ENCODE data around the gene SNX32. TPM values are rescaled to one million over a fixed set of nuclear protein-coding genes. Genes with fewer than 3 reads are reported as not detected.

The SNX32 gene
- total and polyA plus RNA-seq, 9 of the 15 experiments (the other 6 are each of a cell fraction or from before 2014, with no cell fraction given): 0.03 TPM; not detected in 7

- in situ Hi-C loops (cut with MboI): loop anchor here (5.0 kb wide), 1 partner anchor 108 kb away; no protein-coding TSS in a partner anchor
- FAIRE-seq (no peak), ATAC-seq (no peak), DNase-seq (ENCODE audit: extremely low read depth in 1 of 4, low spot score in 3 of 4) (no peak)
- no peak within 1 kb of the TSS for H3K4me2 ChIP-seq (ENCODE audit: insufficient read depth, low read length)
- H3K4me1 ChIP-seq (replicated peaks in 1 of 2; ENCODE audit: control insufficient read depth in 2 of 2, insufficient read depth in 2 of 2, low read length in 2 of 2): peaks cover 0 to 19% of the 10 kb centered on the region in 2 experiments; a peak in 2 of 5 replicates
- H3K9me1 ChIP-seq (ENCODE audit: control insufficient read depth, insufficient read depth, low read length): no peaks in the 10 kb centered on the region
- H2AFZ ChIP-seq (ENCODE audit: low read depth, low read length): no peak within 1 kb of the TSS
- no peak within 1 kb of the TSS for H3K27ac ChIP-seq (ENCODE audit: extremely low read depth, low read depth, low read length)
- no TSS peak for BruUV-seq (replicated peaks)
- ChIA-PET CTCF (ENCODE audit: low intra/inter-chr PET ratio) (no interaction called here), POLR2A (interaction anchor here (0.6 to 14.4 kb wide), 5 partner anchors 9 to 20 kb away, joined by 3 to 147 read pairs (median 6); partner anchors contain the start of genes CCDC85B and FIBP)
- peaks cover 3% of the 10 kb centered on the region; the same call in 1 of the 2 replicates for H4K20me1 ChIP-seq (replicated peaks; ENCODE audit: control insufficient read depth, insufficient read depth, low read length)
- H3K79me2 ChIP-seq (ENCODE audit: control insufficient read depth, insufficient read depth, low read length): no peaks in the 10 kb centered on the region
- intact Hi-C loops (cut with micrococcal nuclease): no loop called here
- H3K27me3 ChIP-seq (ENCODE audit: control insufficient read depth in 2 of 2, insufficient read depth in 2 of 2, low read length in 2 of 2): no peaks in the 10 kb centered on the region
- no peak within 1 kb of the TSS for H3K4me3 ChIP-seq
- peaks cover 25% of the 10 kb centered on the region for H3K36me3 ChIP-seq (ENCODE audit: control insufficient read depth, insufficient read depth, low read length)
- peak within 1 kb of the TSS in 1 of 2 experiments; percentile 77; a peak in 2 of 4 replicates for H3K9ac ChIP-seq (ENCODE audit: insufficient read depth in 1 of 2, low read depth in 2 of 2, low read length in 2 of 2)
- no peak for TF ChIP-seq WHSC1 (IDR thresholded peaks at IDR 0.05; ENCODE audit: low read length)
- 0 out of 2 replicates have a peak, but pooled peaks have one; percentile 23 for TF ChIP-seq TFAP4 (CRISPR knock-in tag; IDR thresholded peaks at IDR 0.05; ENCODE audit: borderline replicate concordance)
- peak; percentile 55 for TF ChIP-seq POLR2G (IDR thresholded peaks at IDR 0.05; ENCODE audit: low read depth, low read length)
- WGBS (ENCODE audit: insufficient coverage, low coverage, missing lambda C conversion rate): 32% methylated on average over 6 of the region's 7 CpGs
- no peaks in the 10 kb centered on the region for H3K9me3 ChIP-seq (replicated peaks; ENCODE audit: control insufficient read depth, insufficient read depth, low read depth, low read length)
These were observed 45.9 kb downstream of the SNX32 start, which contains the start of gene CTSW for GRCh38 chr11:65879617-65880016. TSS of gene CTSW (plus strand) at chr11:65879837. CDS start at chr11:65879855, 18 bp downstream.

GRCh38 chr11:65880027-65880426, 46.3 kb downstream of the SNX32 start:
- in situ Hi-C loops (cut with MboI) (loop anchor here (5.0 kb wide), 1 partner anchor 107 kb away; no protein-coding TSS in a partner anchor), intact Hi-C loops (cut with micrococcal nuclease) (no loop called here)
- WGBS (ENCODE audit: insufficient coverage, low coverage, missing lambda C conversion rate): 61% methylated on average over 7 of the region's 7 CpGs
- ChIA-PET POLR2A (interaction anchor here (0.6 to 14.4 kb wide), 5 partner anchors 8 to 20 kb away, joined by 3 to 147 read pairs (median 6); partner anchors contain the start of genes CCDC85B and FIBP), CTCF (ENCODE audit: low intra/inter-chr PET ratio) (no interaction called here)
- TF ChIP-seq POLR2G (IDR thresholded peaks at IDR 0.05; ENCODE audit: low read depth, low read length) (peak; percentile 2; the same call in 1 of the 2 replicates), ZSCAN32 (CRISPR knock-in tag; IDR thresholded peaks at IDR 0.05) (no peak), STAT6 (CRISPR knock-in tag; IDR thresholded peaks at IDR 0.05) (no peak), KDM4B (IDR thresholded peaks at IDR 0.05; ENCODE audit: borderline replicate concordance in 2 of 2, low read depth in 1 of 2) (no peak)
- Histone ChIP-seq H3K79me2 (ENCODE audit: control insufficient read depth, insufficient read depth, low read length) (no peaks in the 10 kb centered on the region), H3K9me3 (replicated peaks; ENCODE audit: control insufficient read depth, insufficient read depth, low read depth, low read length) (no peaks in the 10 kb centered on the region), H3K9ac (ENCODE audit: insufficient read depth in 1 of 2, low read depth in 2 of 2, low read length in 2 of 2) (peak overlapping the region in 1 of 2 experiments; percentile 77; a peak in 1 of 4 replicates), H4K20me1 (replicated peaks; ENCODE audit: control insufficient read depth, insufficient read depth, low read length) (peaks cover 3% of the 10 kb centered on the region; the same call in 1 of the 2 replicates), H3K4me1 (replicated peaks in 1 of 2; ENCODE audit: control insufficient read depth in 2 of 2, insufficient read depth in 2 of 2, low read length in 2 of 2) (peaks cover 0 to 23% of the 10 kb centered on the region in 2 experiments; a peak in 3 of 5 replicates), H3K4me3 (no peak overlapping the region), H3K9me1 (ENCODE audit: control insufficient read depth, insufficient read depth, low read length) (no peaks in the 10 kb centered on the region), H3K4me2 (ENCODE audit: insufficient read depth, low read length) (no peak overlapping the region), H3K27ac (ENCODE audit: extremely low read depth, low read depth, low read length) (no peak overlapping the region), H2AFZ (ENCODE audit: low read depth, low read length) (no peak overlapping the region), H3K36me3 (ENCODE audit: control insufficient read depth, insufficient read depth, low read length) (peaks cover 29% of the 10 kb centered on the region), H3K27me3 (ENCODE audit: control insufficient read depth in 2 of 2, insufficient read depth in 2 of 2, low read length in 2 of 2) (no peaks in the 10 kb centered on the region)
- FAIRE-seq: no peak
- no TSS peak for BruUV-seq (replicated peaks)
- DNase-seq (ENCODE audit: extremely low read depth in 1 of 4, low spot score in 3 of 4): no peak
- ATAC-seq: no peak
